GM12801 (cell line): ENCODE data around the gene MAP2K5.

Source experiments
- CTCF ChIP-seq: IDR thresholded peaks from one replicate; pipeline ENCODE4 v1.5.1; 2011; ENCODE audit warnings: control low read depth; ENCODE audit not compliant: insufficient read length; ENCODE audit errors: extremely low read depth

MAP2K5 gene

GRCh38 chr15:67722030-67722817 is 179.7 kb downstream of the MAP2K5 start:
- TF ChIP-seq CTCF, result no peak

GRCh38 chr15:67723294-67724024 is 181.0 kb downstream of the MAP2K5 start:
- no peak for TF ChIP-seq CTCF

- TF ChIP-seq CTCF, result no peak
These were observed 182.3 kb downstream of the MAP2K5 start for GRCh38 chr15:67724691-67725375.

- no peak for TF ChIP-seq CTCF
These were observed 187.6 kb downstream of the MAP2K5 start for GRCh38 chr15:67730135-67730534.

GRCh38 chr15:67731112-67731721 is 188.7 kb downstream of the MAP2K5 start:
- no peak for TF ChIP-seq CTCF

- TF ChIP-seq CTCF, result no peak
These were observed 189.7 kb downstream of the MAP2K5 start for GRCh38 chr15:67732164-67732563.
